Right cardiac atrium (tissue), 5 donors: ENCODE data around the gene TRIM46. TPM values are rescaled to one million over a fixed set of nuclear protein-coding genes. Genes with fewer than 3 reads are reported as not detected.
A peak's percentile ranks its signal among the peaks of the same experiment; 100 is the strongest.
"Not testable (repeated sequence)": the region's sequence is repeated elsewhere in the genome, so short reads cannot be mapped to it uniquely, and the experiment has no call there.

Experiments used
- ATAC-seq, 2 donors: fragments of 200-7000 bp; cut with Tn5 transposase; one replicate each; pipeline versions ENCODE4 v1.8.0 to v1.9.1; 2020; ENCODE audit warnings: moderate library complexity in 2 of 2, mild to moderate bottlenecking in 1 of 2
- DNase-seq, 3 donors: peaks; one replicate each; pipeline ENCODE4 v3.0.0-alpha.2; 2020
- H3K27ac ChIP-seq: one replicate; pipeline ENCODE4 v1.5.1; 2013; ENCODE audit warnings: mild to moderate bottlenecking, low read length, control low read depth, moderate library complexity
- H3K27me3 ChIP-seq: one replicate; pipeline ENCODE4 v1.6.1; 2013; ENCODE audit not compliant: control insufficient read depth, insufficient read depth
- H3K4me1 ChIP-seq: one replicate; pipeline ENCODE4 v1.6.1; 2013; ENCODE audit warnings: low read length; ENCODE audit not compliant: control insufficient read depth, insufficient read depth
- H3K4me3 ChIP-seq: one replicate; pipeline ENCODE4 v1.5.1; 2013; ENCODE audit warnings: low read length, control low read depth
- H3K9me3 ChIP-seq: one replicate; pipeline ENCODE4 v1.6.1; 2013; ENCODE audit warnings: low read length; ENCODE audit not compliant: control insufficient read depth
- WGBS: extraction: QIAGEN DNeasy Blood & Tissue Kit; methylation state at CpG from one replicate; pipeline ENCODE4 v1.1.7; 2013; 5-methylcytosine and 5-hydroxymethylcytosine counted together
- intact Hi-C, 4 donors: fragments of 100-400 bp; cut with DNase I; formaldehyde crosslinking; loops; one replicate each; pipeline versions ENCODE4 v1.11.0 to v1.14.0; 2022 to 2023
- polyA plus RNA-seq: library from polyadenylated mRNA; stranded (reverse); fragments of 200-250 nt; gene quantifications from one replicate; pipeline ENCODE4 v1.2.3, GENCODE V29; 2013
- total RNA-seq, 4 donors: library from RNA; stranded (reverse); fragmentation: NEBNext Ultra II Directional; extraction: Animal tissue kit (Norgen Biotek cat#: 25700); gene quantifications; one replicate each; pipeline ENCODE4 v1.2.1, GENCODE V29; 2021
- donor health status: healthy with polysubstance abuse.
- donor health status: DM: no; HTN: yes; CAD: no.
- donor health status: DM: no; HTN: no; CAD: no.
- donor health status: DM: no; HTN: yes; CAD: no; lungs with severe emphysema.
- donor health status: DM: yes; HTN: yes; CAD: no.

Gene TRIM46
- total and polyA plus RNA-seq, 5 donors = 0.17 to 0.37 (median 0.25) TPM

- peak; percentile 22 to 67 (median 59) for DNase-seq
- Histone ChIP-seq H3K27ac (no peak overlapping the region), H3K4me1 (peaks cover 3% of the 10 kb centered on the region), H3K9me3 (no peaks in the 10 kb centered on the region), H3K27me3 (no peaks in the 10 kb centered on the region), H3K4me3 (no peak overlapping the region)
- intact Hi-C loops = no loop called here
- WGBS = 91% methylated on average over 17 of the region's 17 CpGs
- no peak for ATAC-seq
Measured at GRCh38 chr1:155191904-155192303, 18.3 kb downstream of the TRIM46 start.

DNA sequence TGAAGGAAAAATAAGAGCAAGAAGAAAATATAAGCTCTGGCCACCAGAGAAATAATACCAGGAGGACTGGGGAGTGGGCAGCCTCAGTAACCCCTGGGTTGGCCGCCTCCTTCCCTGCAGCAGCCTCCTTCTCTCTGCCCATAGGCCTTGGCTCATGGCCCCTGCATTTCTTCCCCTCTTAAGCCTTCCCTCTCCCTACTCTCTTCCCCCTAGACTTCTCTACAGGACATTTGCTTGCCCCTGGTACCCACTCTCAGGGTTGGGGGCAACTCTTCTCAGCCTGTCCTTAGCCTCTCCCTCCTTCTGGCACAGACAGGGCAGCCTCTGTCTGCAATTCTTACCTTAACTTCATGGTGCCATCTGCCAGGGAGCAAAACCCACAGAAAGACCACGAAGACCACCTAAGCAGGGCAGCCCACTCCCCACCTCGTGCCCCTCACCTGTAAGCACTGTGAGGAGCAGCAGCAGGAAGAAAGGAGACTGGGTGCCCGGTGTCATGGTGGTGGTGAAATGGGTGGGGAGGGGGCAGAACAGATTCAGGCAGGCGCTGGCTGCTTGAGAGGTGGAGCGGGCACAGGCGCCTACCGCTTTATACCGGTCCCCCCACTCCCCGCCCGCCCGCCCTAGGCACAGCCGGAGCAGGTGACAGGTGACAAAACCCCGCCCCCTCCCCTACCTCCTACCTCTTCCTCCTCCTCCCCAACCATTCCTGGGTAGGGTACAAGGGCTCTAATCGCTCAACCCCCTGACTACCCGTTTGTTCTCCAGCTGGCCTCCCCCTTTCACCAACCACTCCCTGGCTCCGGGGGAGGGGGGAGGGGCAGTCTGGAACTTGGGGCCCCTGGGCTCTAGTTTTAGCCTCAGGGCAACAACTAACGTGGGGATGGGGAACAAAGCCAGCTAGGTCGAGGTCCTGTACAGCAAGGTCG is 19.0 kb downstream of the TRIM46 start:
- 48% methylated on average over 20 of the region's 20 CpGs for WGBS
- H3K27ac ChIP-seq = peak overlapping the region; percentile 37
- ATAC-seq (peak; percentile 6 to 19), DNase-seq (peak in 1 of 3 donors; percentile 14)
- no peaks in the 10 kb centered on the region for H3K27me3 ChIP-seq
- H3K4me3 ChIP-seq = no peak overlapping the region
- intact Hi-C loops = no loop called here
- H3K4me1 ChIP-seq = peaks cover 3% of the 10 kb centered on the region
- H3K9me3 ChIP-seq = no peaks in the 10 kb centered on the region

DNA sequence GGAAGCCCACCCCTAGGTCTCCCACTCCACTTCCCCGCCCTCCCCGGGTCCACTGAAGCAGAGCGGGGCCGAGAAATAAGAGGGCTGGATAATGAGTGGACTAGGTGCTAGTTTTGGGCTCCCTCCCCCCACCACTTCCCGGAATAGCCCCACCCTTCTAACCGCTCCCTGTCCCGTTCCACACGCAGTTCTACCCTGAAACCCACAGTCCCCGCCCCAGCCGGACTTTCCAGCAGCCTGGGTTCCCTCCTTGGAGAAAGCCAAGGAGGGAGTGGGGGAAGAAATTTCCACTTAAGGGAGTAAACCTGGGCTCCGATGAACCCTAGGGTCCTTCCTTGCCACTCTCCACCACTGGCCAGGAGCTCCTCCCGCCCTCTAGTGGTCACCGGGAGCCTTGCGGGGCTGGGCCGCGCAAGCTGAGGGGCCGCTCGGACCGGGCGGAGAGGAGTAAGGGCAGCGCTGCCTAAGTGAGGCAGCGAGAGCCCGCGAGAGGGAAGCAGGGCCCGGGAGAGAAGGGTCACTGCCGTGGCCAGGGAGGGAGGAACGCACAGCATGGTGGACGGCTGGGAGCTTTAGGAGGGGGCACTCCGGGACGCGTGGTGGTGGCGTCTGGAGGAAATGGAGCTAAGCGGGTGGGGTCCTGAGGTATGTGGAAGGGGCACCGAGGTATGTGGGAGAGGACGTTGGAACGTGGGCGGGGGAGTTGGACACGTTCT is 19.8 kb downstream of the TRIM46 start:
- Histone ChIP-seq H3K9me3 (no peaks in the 10 kb centered on the region), H3K4me1 (peaks cover 3% of the 10 kb centered on the region), H3K27ac (peak overlapping the region; percentile 83), H3K4me3 (peak overlapping the region; percentile 11), H3K27me3 (no peaks in the 10 kb centered on the region)
- intact Hi-C loops = no loop called here
- ATAC-seq (peak; percentile 85 to 86), DNase-seq (peak; percentile 94 to 96 (median 96))
- under 1% methylated on average over 38 of the region's 38 CpGs for WGBS

DNA sequence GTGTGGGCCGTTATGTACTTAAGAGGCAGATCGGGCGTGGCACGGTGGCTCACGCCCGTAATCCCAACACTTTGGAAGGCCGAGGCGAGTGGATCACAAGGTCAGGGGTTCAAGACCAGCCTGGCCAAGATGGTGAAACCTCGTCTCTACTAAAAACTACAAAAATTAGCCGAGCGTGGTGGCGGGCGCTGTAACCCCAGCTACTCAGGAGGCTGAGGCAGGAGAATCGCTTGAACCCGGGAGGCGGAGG is 20.3 kb downstream of the TRIM46 start:
- WGBS = 4% methylated on average over 16 of the region's 16 CpGs
- Histone ChIP-seq H3K4me3 (peak overlapping the region; percentile 11), H3K27ac (peak overlapping the region; percentile 83)
- H3K4me1 ChIP-seq, intact Hi-C loops, H3K27me3 ChIP-seq, H3K9me3 ChIP-seq, DNase-seq, ATAC-seq: not testable (repeated sequence)

- peak; percentile 21 to 69 (median 39) for DNase-seq
Measured at GRCh38 chr1:155195201-155196102, 21.8 kb downstream of the TRIM46 start.

DNA sequence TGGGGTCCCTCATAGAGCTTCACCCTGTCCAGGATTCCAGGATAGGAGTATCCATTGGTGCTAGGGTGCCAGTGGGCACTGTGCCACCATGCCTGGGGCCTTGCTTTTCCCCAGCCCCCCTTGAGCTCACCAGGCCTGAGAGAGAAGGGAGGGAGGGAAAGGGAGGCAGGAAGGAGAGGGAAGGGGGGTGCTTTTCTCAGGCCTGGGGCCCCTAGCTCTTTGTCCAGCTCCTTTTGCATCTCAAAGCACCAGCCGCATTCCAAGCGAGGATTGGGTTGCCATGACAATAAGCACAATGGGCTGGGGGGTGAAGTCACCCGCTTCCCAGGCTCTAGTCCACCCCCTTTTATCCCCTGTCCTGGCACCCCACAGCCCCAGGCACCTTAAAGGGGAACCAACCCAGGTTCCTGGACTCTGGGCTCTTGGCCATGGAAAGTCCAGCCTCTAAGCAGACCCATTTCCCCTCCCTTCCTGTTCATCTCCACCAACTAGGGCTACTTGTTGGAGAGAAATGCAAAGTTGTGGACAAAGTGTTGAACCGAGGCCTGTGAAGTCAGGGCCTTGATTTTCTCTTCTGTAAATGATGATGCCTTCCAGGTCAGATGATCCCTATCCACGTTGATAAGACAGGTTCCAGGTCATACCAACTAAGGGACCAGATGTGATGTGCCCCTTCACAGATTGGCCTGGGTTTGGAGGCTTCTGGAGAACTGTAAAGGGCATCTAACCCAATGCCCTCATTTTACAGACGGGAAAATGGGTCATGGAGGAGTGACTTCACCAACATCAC is 22.6 kb downstream of the TRIM46 start:
- Histone ChIP-seq H3K4me1 (peaks cover 3% of the 10 kb centered on the region), H3K27ac (no peak overlapping the region), H3K27me3 (no peaks in the 10 kb centered on the region), H3K9me3 (no peaks in the 10 kb centered on the region), H3K4me3 (no peak overlapping the region)
- ATAC-seq (no peak), DNase-seq (peak in 1 of 3 donors; percentile 61)
- intact Hi-C loops = no loop called here
- WGBS = 80% methylated on average over 6 of the region's 6 CpGs

More at GRCh38 chr1:155195201-155196102, 21.8 kb downstream of the TRIM46 start:
- WGBS = 21% methylated on average over 27 of the region's 27 CpGs
- peak; percentile 0 to 2 for ATAC-seq
- Histone ChIP-seq H3K4me3 (peak overlapping the region; percentile 52), H3K27ac (peak overlapping the region; percentile 49), H3K27me3 (no peaks in the 10 kb centered on the region), H3K4me1 (peaks cover 3% of the 10 kb centered on the region), H3K9me3 (no peaks in the 10 kb centered on the region)
- intact Hi-C loops = no loop called here

GRCh38 chr1:155196893-155197638 is 23.4 kb downstream of the TRIM46 start:
- 89% methylated on average over 20 of the region's 20 CpGs for WGBS
- intact Hi-C loops = no loop called here
- ATAC-seq (no peak), DNase-seq (peak; percentile 71 to 78 (median 73))
- peaks cover 3% of the 10 kb centered on the region for H3K4me1 ChIP-seq
- no peaks in the 10 kb centered on the region for H3K9me3 ChIP-seq
- H3K4me3 ChIP-seq = no peak overlapping the region
- no peak overlapping the region for H3K27ac ChIP-seq
- H3K27me3 ChIP-seq = no peaks in the 10 kb centered on the region

DNA sequence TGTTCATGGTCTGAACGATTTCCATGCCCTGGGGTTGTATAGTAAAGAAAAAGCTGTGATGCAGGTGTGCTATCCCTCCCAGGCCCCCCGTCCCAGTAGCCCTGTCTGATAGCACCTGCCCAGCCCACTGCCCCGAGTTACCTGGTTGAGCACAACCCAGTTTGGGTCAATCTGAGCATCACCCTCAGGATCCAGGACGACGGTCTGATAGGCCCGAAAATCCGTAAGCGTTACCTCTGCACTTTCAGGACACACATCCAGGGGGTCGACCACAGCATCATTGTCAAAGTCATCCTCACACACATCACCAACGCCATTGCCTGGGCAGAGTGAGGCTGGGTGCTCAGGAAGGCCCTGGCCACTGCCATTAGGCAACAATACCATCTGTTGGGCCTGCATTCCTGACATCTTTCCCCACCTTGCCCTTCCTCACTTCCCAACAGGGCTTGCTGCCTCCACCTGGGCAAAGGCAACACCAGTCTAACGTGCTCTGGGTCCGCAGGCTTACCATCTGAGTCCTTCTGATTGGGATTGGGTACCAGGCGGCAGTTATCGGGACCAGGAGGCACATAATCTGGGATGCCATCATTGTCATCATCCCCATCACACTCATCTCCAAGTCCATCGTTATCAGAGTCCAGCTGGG is 24.4 kb downstream of the TRIM46 start:
- peaks cover 3% of the 10 kb centered on the region for H3K4me1 ChIP-seq
- whole genome bisulfite sequencing = 89% methylated on average over 15 of the region's 15 CpGs
- H3K9me3 ChIP-seq = no peaks in the 10 kb centered on the region
- H3K27ac ChIP-seq = no peak overlapping the region
- no peaks in the 10 kb centered on the region for H3K27me3 ChIP-seq
- intact Hi-C loops = no loop called here
- ATAC-seq (no peak), DNase-seq (no peak)
- H3K4me3 ChIP-seq = no peak overlapping the region

- no peak overlapping the region for H3K27ac ChIP-seq
- ATAC-seq (no peak), DNase-seq (no peak)
- H3K9me3 ChIP-seq = no peaks in the 10 kb centered on the region
- H3K4me1 ChIP-seq = peaks cover 3% of the 10 kb centered on the region
- intact Hi-C loops = no loop called here
- WGBS = 94% methylated on average over 3 of the region's 3 CpGs
- H3K4me3 ChIP-seq = no peak overlapping the region
- no peaks in the 10 kb centered on the region for H3K27me3 ChIP-seq
Measured at GRCh38 chr1:155198547-155198906, 24.9 kb downstream of the TRIM46 start.
